GM10266 (cell line): ENCODE measurements around the gene NUP214.
A peak's percentile ranks its signal among the peaks of the same experiment; 100 is the strongest.
"Not testable (repeated sequence)": the region's sequence is repeated elsewhere in the genome, so short reads cannot be mapped to it uniquely, and the experiment has no call there.

Experiments used
- DNase-seq: peaks from one replicate; pipeline ENCODE4 v3.0.0; 2012; ENCODE audit errors: extremely low spot score
- CTCF ChIP-seq: IDR thresholded peaks from 2 replicates; pipeline ENCODE4 v1.5.1; 2012; ENCODE audit warnings: mild to moderate bottlenecking, low read depth; ENCODE audit not compliant: control insufficient read depth, insufficient read depth; ENCODE audit errors: missing control alignments

Gene NUP214

DNA sequence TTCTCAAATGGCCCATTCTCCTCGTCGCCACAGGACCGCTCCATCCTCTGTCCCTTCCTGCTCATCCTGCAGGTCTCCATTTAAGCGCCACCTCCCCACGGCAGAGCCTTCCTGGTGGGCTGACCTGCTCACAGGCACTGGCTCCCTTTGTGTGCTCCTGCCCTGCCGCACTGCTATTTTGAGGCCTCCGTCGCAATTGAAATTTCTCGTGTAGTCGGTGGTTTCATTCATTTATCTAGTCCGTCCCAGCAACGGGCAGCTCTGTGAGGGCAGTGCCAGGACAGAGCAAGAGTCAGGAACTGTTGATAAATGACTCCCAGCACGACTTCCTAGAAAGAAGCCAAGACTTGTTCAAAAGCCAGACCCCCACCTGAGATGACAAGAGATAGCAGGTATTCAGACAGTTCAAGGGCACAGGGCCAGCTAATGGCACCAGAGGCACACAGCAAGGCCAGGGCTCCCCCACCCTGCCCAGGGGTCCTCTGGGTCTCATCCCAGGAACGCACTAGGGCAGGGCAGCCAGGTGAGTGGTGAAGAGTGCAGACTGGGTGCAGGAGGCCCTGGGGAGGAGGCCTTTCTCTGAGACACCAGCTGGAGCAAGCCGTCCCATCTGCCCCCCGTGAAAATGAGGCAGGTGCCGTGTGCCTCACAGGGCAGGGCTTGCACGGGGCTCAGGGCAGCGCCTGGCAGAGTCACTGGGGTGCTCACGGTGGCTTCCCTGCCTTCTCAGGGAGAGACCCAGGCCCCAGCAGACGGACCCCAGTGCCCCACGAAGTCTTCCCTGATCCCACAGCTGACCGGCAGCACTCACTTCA lies 114.0 kb downstream of the NUP214 start:
- no peak for DNase-seq
- TF ChIP-seq CTCF = no peak

GRCh38 chr9:131240047-131240921 lies 114.9 kb downstream of the NUP214 start:
- no peak for DNase-seq
- TF ChIP-seq CTCF = no peak

DNA sequence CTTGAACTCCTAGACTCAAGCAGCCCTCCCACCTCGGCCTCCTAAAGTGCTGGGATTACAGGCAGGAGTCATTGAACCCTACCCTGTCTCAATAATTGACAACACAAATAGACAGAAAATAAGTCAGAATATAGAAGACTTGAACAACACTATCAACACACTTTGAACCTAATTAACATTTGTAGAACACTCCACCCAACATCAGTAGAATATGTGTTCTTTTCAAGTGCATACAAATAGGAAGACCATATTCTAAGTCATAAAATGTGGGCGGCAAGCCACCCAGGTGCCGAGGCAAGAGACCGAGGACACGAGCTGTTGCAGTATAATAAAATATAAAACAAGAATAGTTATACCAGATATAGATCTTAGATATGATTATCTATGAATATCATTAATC lies 118.9 kb downstream of the NUP214 start:
- not testable (repeated sequence) for DNase-seq

DNA sequence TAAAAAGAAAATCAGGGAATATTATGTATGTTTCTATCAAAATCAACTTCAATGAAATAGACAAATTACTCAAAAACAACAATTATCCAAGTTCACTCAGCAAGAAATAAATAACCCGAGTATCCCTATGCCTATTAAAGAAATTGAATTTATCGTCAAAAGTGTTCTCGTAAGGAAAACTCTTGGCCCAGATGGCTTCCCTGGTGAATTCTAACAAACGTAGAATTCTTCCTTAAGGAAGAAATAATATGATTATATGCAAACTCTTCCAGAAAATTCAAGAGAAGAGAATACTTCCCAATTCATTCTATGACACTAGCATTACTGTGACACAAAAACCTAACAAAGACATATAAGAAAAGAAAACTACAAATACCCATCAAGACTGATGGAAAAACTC lies 121.2 kb downstream of the NUP214 start:
- no peak for DNase-seq
- no peak for TF ChIP-seq CTCF

DNA sequence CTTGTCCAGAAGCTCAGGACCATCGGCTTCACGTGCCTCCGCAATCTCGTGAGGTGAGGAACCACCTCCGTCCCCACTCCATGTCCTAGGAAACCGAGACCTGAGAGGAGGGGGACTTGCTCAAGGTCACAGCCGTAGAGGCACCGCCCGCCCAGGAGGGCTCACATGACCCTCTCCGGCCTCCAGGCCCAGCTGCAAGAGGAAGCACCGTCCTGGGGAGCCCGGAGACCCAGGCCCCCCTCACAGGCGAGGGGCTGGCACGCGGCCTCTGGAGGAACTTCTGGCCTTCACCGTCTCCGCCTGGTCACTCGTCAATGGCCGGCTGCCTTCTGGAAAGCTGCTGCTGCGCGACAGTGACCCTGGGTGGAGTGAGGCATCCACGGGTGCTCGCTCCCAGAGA lies 126.7 kb downstream of the NUP214 start:
- DNase-seq = no peak
- no peak for TF ChIP-seq CTCF

DNA sequence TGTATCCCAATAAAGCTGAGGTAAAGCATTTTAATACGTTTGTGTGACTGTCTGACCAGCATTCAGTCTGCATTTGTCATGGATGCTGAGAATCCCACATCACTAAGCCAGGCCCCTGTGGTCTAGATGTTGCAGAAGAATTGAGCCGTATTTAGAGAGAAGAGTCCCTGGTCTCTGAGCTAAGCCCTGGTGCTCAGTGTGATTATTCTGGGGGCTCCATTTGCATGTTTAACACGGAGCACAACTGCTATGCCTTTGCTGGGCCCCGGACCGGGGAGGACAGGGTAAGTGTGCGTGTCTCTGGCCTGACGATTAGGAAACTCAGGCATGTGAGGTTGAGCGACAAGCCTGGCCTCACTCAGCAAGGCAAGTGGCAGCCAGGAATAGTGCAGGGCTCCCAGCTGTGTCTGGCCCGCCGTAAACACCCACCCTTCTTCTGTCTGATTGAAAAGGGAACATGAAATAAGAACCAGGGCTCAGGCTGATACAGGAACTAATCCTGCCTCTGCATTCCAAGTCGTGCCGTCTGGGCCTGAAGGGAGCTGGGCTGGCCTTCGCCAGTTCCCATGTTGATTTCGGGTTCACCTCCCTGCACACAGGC lies 128.6 kb downstream of the NUP214 start:
- no peak for TF ChIP-seq CTCF
- DNase-seq = peak; percentile 53

GRCh38 chr9:131254626-131255025 lies 129.2 kb downstream of the NUP214 start:
- no peak for DNase-seq
- TF ChIP-seq CTCF = no peak
